GM18505 (cell line): ENCODE data around the gene CLEC19A.

Experiments used
- ATAC-seq: cut with Tn5 transposase; IDR thresholded peaks from one replicate; pipeline ENCODE4 v1.9.1; 2021; ENCODE audit not compliant: unreplicated experiment
- POLR2A ChIP-seq: IDR thresholded peaks from 4 replicates; pipeline ENCODE4 v1.6.1; 2011; ENCODE audit warnings: borderline replicate concordance; ENCODE audit not compliant: insufficient read depth, insufficient read length; ENCODE audit errors: extremely low read depth

CLEC19A gene

GRCh38 chr16:19323596-19323995 lies 38.1 kb downstream of the CLEC19A start:
- ATAC-seq = no peak
- TF ChIP-seq POLR2A = no peak

- ATAC-seq = no peak
These were observed 42.8 kb downstream of the CLEC19A start for GRCh38 chr16:19328364-19328763.

GRCh38 chr16:19329932-19330331 lies 44.4 kb downstream of the CLEC19A start:
- ATAC-seq = no peak
- no peak for TF ChIP-seq POLR2A

More at GRCh38 chr16:19328364-19328763, 42.8 kb downstream of the CLEC19A start:
- TF ChIP-seq POLR2A = no peak

- no peak for TF ChIP-seq POLR2A
- no peak for ATAC-seq
These were observed 45.4 kb downstream of the CLEC19A start for GRCh38 chr16:19330841-19331397.

- no peak for TF ChIP-seq POLR2A
- ATAC-seq = no peak
These were observed 46.3 kb downstream of the CLEC19A start for GRCh38 chr16:19331794-19332193.

GRCh38 chr16:19338335-19338734 lies 52.8 kb downstream of the CLEC19A start:
- no peak for ATAC-seq
- TF ChIP-seq POLR2A = no peak

GRCh38 chr16:19344224-19344801 lies 58.8 kb downstream of the CLEC19A start:
- TF ChIP-seq POLR2A = no peak
- no peak for ATAC-seq

- ATAC-seq = no peak
- TF ChIP-seq POLR2A = no peak
These were observed 59.4 kb downstream of the CLEC19A start for GRCh38 chr16:19344980-19345379.

GRCh38 chr16:19346335-19346922 lies 60.9 kb downstream of the CLEC19A start:
- TF ChIP-seq POLR2A = no peak
- no peak for ATAC-seq

GRCh38 chr16:19348125-19348524 lies 62.6 kb downstream of the CLEC19A start:
- no peak for TF ChIP-seq POLR2A
- ATAC-seq = no peak

GRCh38 chr16:19348578-19349315 lies 63.2 kb downstream of the CLEC19A start:
- ATAC-seq = no peak
- no peak for TF ChIP-seq POLR2A

- TF ChIP-seq POLR2A = no peak
- ATAC-seq = no peak
These were observed 68.8 kb downstream of the CLEC19A start for GRCh38 chr16:19354371-19354770.

- no peak for ATAC-seq
- TF ChIP-seq POLR2A = no peak
These were observed 70.8 kb downstream of the CLEC19A start for GRCh38 chr16:19356024-19356952.
